Gastrocnemius medialis (tissue), 4 donors: Measurements from ENCODE around the gene BACE1-AS. TPM values are rescaled to one million over a fixed set of nuclear protein-coding genes. Genes with fewer than 3 reads are reported as not detected.

Experiments
- ATAC-seq, 2 donors: fragments of 150-250 bp; one replicate each; pipeline ENCODE4 v1.9.1; 2016
- DNase-seq, 2 donors: peaks; one replicate each; pipeline ENCODE4 v3.0.0-alpha.2; 2019
- H3K27ac ChIP-seq, 4 donors: fragments of 200-600 bp; sonication (generic); 1 replicate in 1 of 4; 2 replicates in 3 of 4; pipeline ENCODE4 v1.5.1; 2016 to 2018; ENCODE audit warnings: mild to moderate bottlenecking in 2 of 4, moderate library complexity in 1 of 4
- H3K27me3 ChIP-seq, 3 donors: fragments of 200-600 bp; sonication (generic) in 2 of 3; 1 replicate in 1 of 3; 2 replicates in 2 of 3; pipeline versions ENCODE4 v1.5.1 to v1.6.0; 2016 to 2019; ENCODE audit warnings: mild to moderate bottlenecking in 1 of 3, moderate library complexity in 1 of 3
- H3K36me3 ChIP-seq, 2 donors: fragments of 200-600 bp; sonication (generic) in 1 of 2; one replicate each; pipeline ENCODE4 v1.5.1; 2017 to 2018
- H3K4me1 ChIP-seq, 2 donors: fragments of 200-600 bp; sonication (generic) in 1 of 2; one replicate each; pipeline ENCODE4 v1.5.1; 2016 to 2017; ENCODE audit warnings: mild to moderate bottlenecking in 2 of 2
- H3K4me3 ChIP-seq, 4 donors: fragments of 200-600 bp; sonication (generic) in 3 of 4; 1 replicate in 1 of 4; 2 replicates in 3 of 4; pipeline ENCODE4 v1.5.1; 2016 to 2019; ENCODE audit warnings: mild to moderate bottlenecking in 2 of 4
- H3K9me3 ChIP-seq, 3 donors: fragments of 200-600 bp; sonication (generic) in 2 of 3; 1 replicate in 1 of 3; 2 replicates in 2 of 3; pipeline ENCODE4 v1.5.1; 2016 to 2019
- POLR2A ChIP-seq, 2 donors: fragments of 450-650 bp; IDR thresholded peaks; one replicate each; pipeline ENCODE4 v1.6.1; 2017; ENCODE audit warnings: antibody characterized with exemption in 2 of 2, mild to moderate bottlenecking in 2 of 2, moderate library complexity in 2 of 2
- in situ Hi-C, 4 donors: fragments of 200-750 bp; cut with MboI; loops; one replicate each; pipeline versions ENCODE4 v1.15.0 to v1.8.0; 2017; ENCODE audit warnings: low sequenced_read_pairs in 4 of 4
- intact Hi-C: fragments of 100-400 bp; cut with DNase I; formaldehyde crosslinking; loops from one replicate; pipeline ENCODE4 v1.15.1; 2023; ENCODE audit warnings: low total_unique reads
- total RNA-seq, 4 donors: library from RNA; depleted of rRNA; stranded (reverse); fragments of >200 nt; gene quantifications; one replicate each; pipeline versions ENCODE4 v1.1.0 to v1.2.3, GENCODE V29; 2016
- TF ChIP-seq, protein P1 (sequence below), 5 experiments: fragments of 450-650 bp in 3 of 5; fragments of 200-600 bp in 2 of 5; sonication (generic) in 2 of 5; IDR thresholded peaks in 4 of 5; conservative IDR thresholded peaks in 1 of 5; 1 replicate in 4 of 5; 2 replicates in 1 of 5; pipeline ENCODE4 v1.5.1; 2016 to 2019; ENCODE audit warnings: antibody characterized with exemption in 5 of 5, mild to moderate bottlenecking in 3 of 5, moderate library complexity in 3 of 5

The BACE1-AS gene
- total RNA-seq, 4 donors from 2014 or later = 10.5 to 13.2 (median 12.5) TPM

- Histone ChIP-seq H3K4me3 (no peak overlapping the region), H3K27me3 (no peaks in the 10 kb centered on the region), H3K36me3 (peaks cover 0 to 81% of the 10 kb centered on the region in 2 donors), H3K9me3 (no peaks in the 10 kb centered on the region), H3K4me1 (no peaks in the 10 kb centered on the region), H3K27ac (no peak overlapping the region)
- in situ Hi-C loops (no loop called here), intact Hi-C loops (no loop called here)
- no peak for TF ChIP-seq POLR2A (IDR thresholded peaks at IDR 0.05)
- TF ChIP-seq, protein P1, sequence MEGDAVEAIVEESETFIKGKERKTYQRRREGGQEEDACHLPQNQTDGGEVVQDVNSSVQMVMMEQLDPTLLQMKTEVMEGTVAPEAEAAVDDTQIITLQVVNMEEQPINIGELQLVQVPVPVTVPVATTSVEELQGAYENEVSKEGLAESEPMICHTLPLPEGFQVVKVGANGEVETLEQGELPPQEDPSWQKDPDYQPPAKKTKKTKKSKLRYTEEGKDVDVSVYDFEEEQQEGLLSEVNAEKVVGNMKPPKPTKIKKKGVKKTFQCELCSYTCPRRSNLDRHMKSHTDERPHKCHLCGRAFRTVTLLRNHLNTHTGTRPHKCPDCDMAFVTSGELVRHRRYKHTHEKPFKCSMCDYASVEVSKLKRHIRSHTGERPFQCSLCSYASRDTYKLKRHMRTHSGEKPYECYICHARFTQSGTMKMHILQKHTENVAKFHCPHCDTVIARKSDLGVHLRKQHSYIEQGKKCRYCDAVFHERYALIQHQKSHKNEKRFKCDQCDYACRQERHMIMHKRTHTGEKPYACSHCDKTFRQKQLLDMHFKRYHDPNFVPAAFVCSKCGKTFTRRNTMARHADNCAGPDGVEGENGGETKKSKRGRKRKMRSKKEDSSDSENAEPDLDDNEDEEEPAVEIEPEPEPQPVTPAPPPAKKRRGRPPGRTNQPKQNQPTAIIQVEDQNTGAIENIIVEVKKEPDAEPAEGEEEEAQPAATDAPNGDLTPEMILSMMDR (IDR thresholded peaks at IDR 0.05 in 4 of 5, conservative IDR thresholded peaks at IDR 0.05 in 1 of 5) = no peak
- no peak for ATAC-seq
- no peak for DNase-seq
Observed at GRCh38 chr11:117282956-117283355, 8.2 kb upstream of the BACE1-AS start.

DNA sequence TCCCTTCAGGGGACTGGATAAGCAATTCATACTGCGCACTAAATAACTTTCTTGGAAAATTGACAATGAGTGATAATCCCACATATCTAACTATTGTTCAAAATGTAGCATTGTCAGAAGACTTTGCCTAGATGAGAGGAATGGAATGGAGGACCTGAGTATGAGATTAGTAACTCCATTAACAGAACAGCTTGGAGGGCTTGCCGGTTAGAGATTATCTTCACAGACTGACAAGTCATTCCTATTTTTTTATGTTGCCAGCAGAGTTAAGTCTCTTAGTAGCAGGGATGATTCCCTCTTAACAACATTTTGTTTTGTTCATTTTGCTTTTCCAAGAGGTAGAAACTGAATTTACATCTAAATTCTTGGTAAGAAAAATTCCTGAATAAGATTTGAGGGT, 7.1 kb upstream of the BACE1-AS start:
- Histone ChIP-seq H3K4me1 (no peaks in the 10 kb centered on the region), H3K36me3 (peaks cover 0 to 91% of the 10 kb centered on the region in 2 donors), H3K4me3 (no peak overlapping the region), H3K27me3 (no peaks in the 10 kb centered on the region), H3K27ac (no peak overlapping the region), H3K9me3 (no peaks in the 10 kb centered on the region)
- no peak for ATAC-seq
- no peak for DNase-seq
- intact Hi-C loops (no loop called here), in situ Hi-C loops (no loop called here)
- no peak for TF ChIP-seq POLR2A (IDR thresholded peaks at IDR 0.05)
- TF ChIP-seq, protein P1 (IDR thresholded peaks at IDR 0.05 in 4 of 5, conservative IDR thresholded peaks at IDR 0.05 in 1 of 5) = no peak

DNA sequence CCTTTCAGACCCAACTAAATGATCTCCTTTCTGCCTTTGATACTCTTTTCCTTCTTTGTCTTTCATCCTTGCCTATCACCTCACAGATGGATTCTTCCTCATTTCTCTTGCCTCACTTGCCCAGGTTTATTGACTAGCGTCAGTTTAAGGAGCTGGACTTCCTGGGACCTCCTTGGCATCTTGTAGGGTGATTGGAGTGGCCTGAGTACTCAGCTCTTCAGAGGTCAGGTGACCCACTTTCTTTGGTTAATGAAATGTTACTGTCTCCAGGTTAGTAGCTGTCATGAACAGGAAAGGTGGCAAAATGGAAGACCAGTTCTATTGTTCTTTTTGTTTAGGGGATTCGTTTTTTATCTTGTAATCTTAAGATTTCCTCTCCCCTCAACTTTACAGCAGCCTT, 4.6 kb upstream of the BACE1-AS start:
- intact Hi-C loops = no loop called here
- Histone ChIP-seq H3K4me1 (no peaks in the 10 kb centered on the region), H3K4me3 (no peak overlapping the region), H3K27ac (no peak overlapping the region), H3K36me3 (peaks cover 0 to 93% of the 10 kb centered on the region in 2 donors), H3K9me3 (no peaks in the 10 kb centered on the region), H3K27me3 (no peaks in the 10 kb centered on the region)
- TF ChIP-seq, protein P1 (IDR thresholded peaks at IDR 0.05 in 4 of 5, conservative IDR thresholded peaks at IDR 0.05 in 1 of 5) = no peak
- no peak for TF ChIP-seq POLR2A (IDR thresholded peaks at IDR 0.05)
- DNase-seq = no peak
- in situ Hi-C loops = no loop called here
- no peak for ATAC-seq

DNA sequence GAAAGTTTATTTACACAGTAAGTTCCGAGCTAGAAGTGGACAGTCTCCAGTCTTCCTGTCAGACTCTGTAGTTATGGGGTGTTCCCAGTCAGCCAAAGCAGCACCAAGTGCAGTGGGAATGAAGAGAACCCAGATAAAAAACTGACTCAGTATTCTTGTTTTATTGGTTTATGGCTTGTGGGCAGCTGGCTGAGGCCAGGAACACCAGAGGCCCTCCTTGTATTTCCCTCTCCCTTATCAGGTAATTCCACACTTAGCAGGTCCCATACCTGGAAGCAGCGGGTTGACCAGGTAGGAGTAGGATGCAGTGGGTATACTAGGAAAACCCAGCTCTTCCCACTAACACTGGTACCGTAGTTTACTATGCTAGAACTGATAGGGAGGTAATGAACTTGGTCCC, 3.5 kb upstream of the BACE1-AS start:
- intact Hi-C loops = no loop called here
- no peak for ATAC-seq

More for the DNA sequence above, 3.5 kb upstream of the BACE1-AS start:
- no peaks in the 10 kb centered on the region for H3K9me3 ChIP-seq
- H3K4me3 ChIP-seq = no peak overlapping the region
- H3K27ac ChIP-seq = no peak overlapping the region
- H3K27me3 ChIP-seq = no peaks in the 10 kb centered on the region
- TF ChIP-seq, protein P1 (IDR thresholded peaks at IDR 0.05 in 4 of 5, conservative IDR thresholded peaks at IDR 0.05 in 1 of 5) = no peak
- DNase-seq = no peak
- H3K4me1 ChIP-seq = no peaks in the 10 kb centered on the region
- in situ Hi-C loops = no loop called here
- peaks cover 0 to 86% of the 10 kb centered on the region in 2 donors for H3K36me3 ChIP-seq
